HEK293T (cell line): ENCODE data around the gene GATAD2B.
"Not testable (repeated sequence)": the region's sequence is repeated elsewhere in the genome, so short reads cannot be mapped to it uniquely, and the experiment has no call there.

Experiments used
- ARNT ChIP-seq: fragments of 450-650 bp; IDR thresholded peaks from 2 replicates; pipeline ENCODE4 v1.6.1; 2017; ENCODE audit warnings: mild to moderate bottlenecking
- BHLHE40 ChIP-seq: fragments of 450-650 bp; IDR thresholded peaks from 2 replicates; pipeline ENCODE4 v1.6.1; 2016; ENCODE audit warnings: mild to moderate bottlenecking, moderate library complexity, borderline replicate concordance
- ELF4 ChIP-seq: fragments of 450-650 bp; IDR thresholded peaks from 2 replicates; pipeline ENCODE4 v1.6.1; 2017; ENCODE audit warnings: antibody characterized with exemption
- FOXM1 ChIP-seq: fragments of 450-650 bp; IDR thresholded peaks from 2 replicates; pipeline ENCODE4 v1.6.1; 2017; ENCODE audit warnings: mild to moderate bottlenecking, borderline replicate concordance
- HDGF ChIP-seq: fragments of 450-650 bp; IDR thresholded peaks from 2 replicates; pipeline ENCODE4 v1.6.1; 2017; ENCODE audit warnings: antibody characterized with exemption, borderline replicate concordance
- L3MBTL2 ChIP-seq: fragments of 450-650 bp; conservative IDR thresholded peaks from 2 replicates; pipeline ENCODE4 v1.6.1; 2016; ENCODE audit warnings: mild to moderate bottlenecking
- NFRKB ChIP-seq: fragments of 450-650 bp; IDR thresholded peaks from 2 replicates; pipeline ENCODE4 v1.6.1; 2016; ENCODE audit warnings: mild to moderate bottlenecking, moderate library complexity
- PKNOX1 ChIP-seq: fragments of 450-650 bp; IDR thresholded peaks from 2 replicates; pipeline ENCODE4 v1.6.1; 2016
- SP1 ChIP-seq: fragments of 450-650 bp; IDR thresholded peaks from 2 replicates; pipeline ENCODE4 v1.6.1; 2017
- SUZ12 ChIP-seq: fragments of 450-650 bp; IDR thresholded peaks from 2 replicates; pipeline ENCODE4 v1.6.1; 2016; ENCODE audit warnings: mild to moderate bottlenecking
- TARDBP ChIP-seq: fragments of 450-650 bp; IDR thresholded peaks from 2 replicates; pipeline ENCODE4 v1.6.1; 2016
- ZNF384 ChIP-seq: fragments of 450-650 bp; IDR thresholded peaks from 2 replicates; pipeline ENCODE4 v1.6.1; 2016

- not testable (repeated sequence) for TF ChIP-seq ARNT, HDGF, FOXM1, PKNOX1, BHLHE40, L3MBTL2, SUZ12, ELF4, SP1, TARDBP, ZNF384, NFRKB
Measured at GRCh38 chr1:153910560-153910959, 12.2 kb downstream of the GATAD2B start.
